VCaP (cell line): Measurements from ENCODE around the gene CDK6.

Experiments used
- H3K27ac ChIP-seq: fragments of 450-650 bp; 2 replicates; pipeline ENCODE4 v1.5.1; 2017
- CTCF ChIP-seq: fragments of 450-650 bp; conservative IDR thresholded peaks from 2 replicates; pipeline ENCODE4 v1.5.1; 2017; ENCODE audit warnings: mild to moderate bottlenecking, moderate library complexity

Gene CDK6

DNA sequence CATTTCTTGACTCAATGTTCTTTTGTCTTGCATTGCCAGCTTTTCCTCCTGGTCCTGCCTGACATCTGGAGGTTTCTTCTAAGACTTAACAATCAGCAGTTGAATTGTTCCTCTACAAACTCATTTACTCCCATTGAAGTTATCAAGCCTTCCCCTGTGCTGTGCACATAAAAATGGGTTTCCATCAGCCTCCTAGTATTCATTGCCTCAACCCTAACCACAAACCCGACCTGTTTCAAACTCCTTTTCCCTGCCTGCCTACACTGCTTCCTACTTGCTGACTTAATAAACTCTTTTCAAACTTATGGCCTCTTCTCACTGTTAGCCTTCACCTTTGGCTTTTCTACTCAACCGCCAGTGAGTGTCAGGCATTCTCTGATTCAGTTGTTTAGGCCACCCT, 9.4 kb upstream of the CDK6 start:
- TF ChIP-seq CTCF, result no peak
- no peak overlapping the region for H3K27ac ChIP-seq

DNA sequence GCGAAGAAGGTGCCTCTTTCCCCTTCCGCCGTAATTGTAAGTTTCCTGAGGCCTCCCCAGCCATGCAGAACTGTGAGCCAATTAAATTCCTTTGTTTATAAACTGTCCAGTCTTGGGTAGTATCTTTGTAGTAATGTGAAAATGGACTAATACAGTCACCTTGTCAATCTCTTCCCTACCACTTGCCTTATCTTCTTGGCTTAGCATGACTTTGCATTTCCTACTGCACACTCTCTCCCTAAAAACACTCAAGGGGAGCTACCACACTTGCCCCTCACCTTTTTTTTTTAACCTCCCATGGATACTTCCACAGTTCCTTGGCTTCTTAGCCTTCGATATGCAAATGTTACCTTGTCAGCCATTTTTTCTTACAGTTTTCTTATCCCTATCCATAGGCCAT, 7.4 kb upstream of the CDK6 start:
- TF ChIP-seq CTCF, result no peak
- no peak overlapping the region for H3K27ac ChIP-seq

DNA sequence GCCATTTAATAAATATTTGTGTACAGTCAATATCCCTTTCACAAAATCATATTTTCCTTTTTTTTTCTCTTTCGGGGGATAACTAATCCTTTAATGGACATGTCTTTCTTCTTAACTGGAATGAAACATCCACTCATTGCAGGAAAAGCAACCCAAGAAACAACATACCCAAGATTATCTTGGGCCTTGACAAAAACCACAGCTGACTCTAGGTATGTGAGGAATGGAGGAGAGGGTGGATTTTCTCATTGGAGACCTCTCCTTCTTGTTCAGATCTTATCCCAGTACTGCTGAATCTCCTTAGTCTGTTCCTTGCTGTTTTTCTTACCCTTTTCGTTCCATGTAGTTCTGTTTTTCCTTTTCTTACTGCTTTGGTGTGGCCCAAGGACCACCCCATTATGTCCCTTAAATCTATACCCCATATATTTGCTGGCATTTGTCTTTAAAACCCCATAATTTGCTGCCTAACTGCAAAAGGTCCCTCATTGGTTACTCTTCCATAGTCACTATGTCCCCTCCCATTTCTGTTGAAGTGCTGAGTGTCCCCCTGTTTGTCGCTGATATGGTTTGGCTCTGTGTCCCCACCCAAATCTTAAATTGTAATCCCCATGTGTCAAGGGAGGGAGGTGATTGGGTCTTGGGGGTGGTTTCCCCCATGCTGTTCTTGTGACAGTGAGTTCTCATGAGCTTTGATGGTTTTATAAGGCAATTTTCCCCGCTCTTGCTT, 6.8 kb upstream of the CDK6 start:
- H3K27ac ChIP-seq, result no peak overlapping the region
- no peak for TF ChIP-seq CTCF

- no peak for TF ChIP-seq CTCF
- H3K27ac ChIP-seq, result no peak overlapping the region
Observed at GRCh38 chr7:92841192-92841591, 4.8 kb upstream of the CDK6 start.

DNA sequence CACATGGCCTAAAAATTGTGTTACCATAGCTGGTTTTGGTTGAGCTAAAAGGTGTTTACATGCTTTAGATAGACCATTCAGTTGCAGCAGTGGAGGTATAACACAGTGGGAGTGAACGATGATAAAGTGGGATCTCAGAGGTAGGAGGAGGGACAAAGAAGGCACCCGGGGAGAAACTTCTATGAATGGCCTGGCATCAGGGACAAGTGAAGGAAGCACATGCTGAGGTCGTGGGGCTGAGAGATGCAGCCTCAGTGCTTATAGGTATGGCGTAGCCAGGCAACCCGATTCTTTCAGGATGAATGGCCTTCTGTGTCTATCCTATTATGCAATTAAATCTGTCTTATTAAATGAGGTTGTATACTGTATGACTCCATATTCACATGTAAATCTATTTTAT, 3.9 kb upstream of the CDK6 start:
- H3K27ac ChIP-seq, result no peak overlapping the region
- TF ChIP-seq CTCF, result no peak

- TF ChIP-seq CTCF, result no peak
- no peak overlapping the region for H3K27ac ChIP-seq
Observed at GRCh38 chr7:92839901-92840300, 3.5 kb upstream of the CDK6 start.

GRCh38 chr7:92838934-92839333, 2.6 kb upstream of the CDK6 start:
- H3K27ac ChIP-seq, result no peak overlapping the region
- no peak for TF ChIP-seq CTCF
